Subcutaneous abdominal adipose tissue (tissue), 5 donors: ENCODE data around the gene MTCL1.
"Not testable (repeated sequence)": the region's sequence is repeated elsewhere in the genome, so short reads cannot be mapped to it uniquely, and the experiment has no call there.

Experiments
- H3K27ac ChIP-seq: one replicate; pipeline ENCODE4 v1.7.0; 2013; ENCODE audit warnings: low read depth, mild to moderate bottlenecking, inconsistent platforms, low read length, moderate library complexity
- H3K27me3 ChIP-seq, 5 donors: one replicate each; pipeline ENCODE4 v1.7.0; 2013; ENCODE audit warnings: low read length in 5 of 5, inconsistent platforms in 1 of 5; ENCODE audit not compliant: control insufficient read depth in 5 of 5, insufficient read depth in 4 of 5
- H3K36me3 ChIP-seq, 5 donors: one replicate each; pipeline ENCODE4 v1.7.0; 2013; ENCODE audit warnings: low read length in 5 of 5; ENCODE audit not compliant: control insufficient read depth in 5 of 5, insufficient read depth in 5 of 5
- H3K4me1 ChIP-seq, 5 donors: one replicate each; pipeline ENCODE4 v1.7.0; 2013; ENCODE audit warnings: low read length in 5 of 5, mild to moderate bottlenecking in 3 of 5, moderate library complexity in 1 of 5; ENCODE audit not compliant: control insufficient read depth in 5 of 5, insufficient read depth in 5 of 5
- H3K4me3 ChIP-seq, 5 donors: one replicate each; pipeline ENCODE4 v1.7.0; 2013; ENCODE audit warnings: low read length in 5 of 5, low read depth in 1 of 5
- H3K9ac ChIP-seq, 5 donors: one replicate each; pipeline ENCODE4 v1.7.0; 2013; ENCODE audit warnings: low read length in 5 of 5, mild to moderate bottlenecking in 4 of 5, moderate library complexity in 3 of 5
- H3K9me3 ChIP-seq, 5 donors: one replicate each; pipeline ENCODE4 v1.7.0; 2013; ENCODE audit warnings: low read length in 5 of 5; ENCODE audit not compliant: control insufficient read depth in 5 of 5
- donor health status: healthy.
- donor health status: healthy.
- donor health status: healthy.
- donor health status: healthy.
- donor health status: healthy.

MTCL1 gene

GRCh38 chr18:8751692-8752091 lies 46.3 kb downstream of the MTCL1 start:
- Histone ChIP-seq H3K4me1 (no peaks in the 10 kb centered on the region), H3K27ac (no peak overlapping the region), H3K36me3 (no peaks in the 10 kb centered on the region)

GRCh38 chr18:8752329-8752728 lies 47.0 kb downstream of the MTCL1 start:
- no peak overlapping the region for H3K27ac ChIP-seq
- H3K4me3 ChIP-seq = no peak overlapping the region
- no peaks in the 10 kb centered on the region for H3K4me1 ChIP-seq
- no peaks in the 10 kb centered on the region for H3K9me3 ChIP-seq
- no peaks in the 10 kb centered on the region for H3K36me3 ChIP-seq
- no peak overlapping the region for H3K9ac ChIP-seq
- peaks cover 0 to 1% (median 0%) of the 10 kb centered on the region in 5 donors for H3K27me3 ChIP-seq

More at GRCh38 chr18:8751692-8752091, 46.3 kb downstream of the MTCL1 start:
- Histone ChIP-seq H3K9ac (no peak overlapping the region), H3K4me3 (no peak overlapping the region), H3K27me3 (peaks cover 0 to 4% (median 0%) of the 10 kb centered on the region in 5 donors), H3K9me3 (no peaks in the 10 kb centered on the region)

GRCh38 chr18:8754995-8755960 lies 49.9 kb downstream of the MTCL1 start:
- H3K9ac ChIP-seq = no peak overlapping the region
- H3K4me1 ChIP-seq = no peaks in the 10 kb centered on the region
- H3K9me3 ChIP-seq = no peaks in the 10 kb centered on the region
- no peaks in the 10 kb centered on the region for H3K36me3 ChIP-seq
- H3K27me3 ChIP-seq = no peaks in the 10 kb centered on the region
- no peak overlapping the region for H3K4me3 ChIP-seq
- no peak overlapping the region for H3K27ac ChIP-seq

DNA sequence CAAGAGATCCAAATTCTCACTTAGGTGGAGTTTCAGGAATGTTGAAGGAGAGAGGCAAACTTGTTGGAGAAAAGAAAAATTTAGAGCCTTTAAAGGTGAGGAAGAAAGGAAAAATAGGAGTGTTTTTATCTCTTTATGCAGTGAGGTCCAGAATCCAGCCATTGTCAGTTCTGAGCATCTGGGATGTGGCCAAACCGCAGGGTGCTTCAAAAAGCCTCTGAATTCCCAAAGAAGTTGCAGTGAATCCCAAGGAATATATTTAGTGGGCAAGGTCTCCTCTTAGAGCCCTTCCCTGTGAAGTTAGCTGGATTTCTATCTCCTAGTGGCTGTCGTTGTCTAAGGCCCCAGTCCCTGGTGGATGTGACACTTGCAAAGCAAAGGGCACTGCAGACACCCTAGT lies 51.2 kb downstream of the MTCL1 start:
- H3K27ac ChIP-seq = no peak overlapping the region
- no peak overlapping the region for H3K4me3 ChIP-seq
- H3K4me1 ChIP-seq = no peaks in the 10 kb centered on the region

GRCh38 chr18:8757396-8757997 lies 52.1 kb downstream of the MTCL1 start:
- no peak overlapping the region for H3K27ac ChIP-seq
- no peaks in the 10 kb centered on the region for H3K27me3 ChIP-seq
- no peak overlapping the region for H3K4me3 ChIP-seq
- H3K9me3 ChIP-seq = no peaks in the 10 kb centered on the region
- no peaks in the 10 kb centered on the region for H3K4me1 ChIP-seq
- no peaks in the 10 kb centered on the region for H3K36me3 ChIP-seq
- no peak overlapping the region for H3K9ac ChIP-seq

More for the DNA sequence above, 51.2 kb downstream of the MTCL1 start:
- H3K9me3 ChIP-seq = no peaks in the 10 kb centered on the region
- H3K36me3 ChIP-seq = no peaks in the 10 kb centered on the region
- no peaks in the 10 kb centered on the region for H3K27me3 ChIP-seq
- no peak overlapping the region for H3K9ac ChIP-seq

- H3K9me3 ChIP-seq = no peaks in the 10 kb centered on the region
- no peak overlapping the region for H3K4me3 ChIP-seq
- no peaks in the 10 kb centered on the region for H3K36me3 ChIP-seq
- no peak overlapping the region for H3K9ac ChIP-seq
- H3K27ac ChIP-seq = no peak overlapping the region
- H3K27me3 ChIP-seq = no peaks in the 10 kb centered on the region
- H3K4me1 ChIP-seq = no peaks in the 10 kb centered on the region
Measured at GRCh38 chr18:8758466-8758865, 53.1 kb downstream of the MTCL1 start.

- Histone ChIP-seq H3K36me3 (no peaks in the 10 kb centered on the region), H3K27me3 (no peaks in the 10 kb centered on the region), H3K27ac (no peak overlapping the region), H3K9ac (no peak overlapping the region), H3K4me1 (no peaks in the 10 kb centered on the region), H3K9me3 (no peaks in the 10 kb centered on the region), H3K4me3 (no peak overlapping the region)
Measured at GRCh38 chr18:8760984-8761383, 55.6 kb downstream of the MTCL1 start.

- not testable (repeated sequence) for H3K4me1 ChIP-seq, H3K27me3 ChIP-seq, H3K4me3 ChIP-seq, H3K9me3 ChIP-seq, H3K9ac ChIP-seq, H3K27ac ChIP-seq, H3K36me3 ChIP-seq
Measured at GRCh38 chr18:8761535-8761934, 56.2 kb downstream of the MTCL1 start.

GRCh38 chr18:8762968-8763367 lies 57.6 kb downstream of the MTCL1 start:
- Histone ChIP-seq H3K27ac (no peak overlapping the region), H3K27me3 (no peaks in the 10 kb centered on the region), H3K9me3 (no peaks in the 10 kb centered on the region), H3K4me1 (no peaks in the 10 kb centered on the region), H3K36me3 (no peaks in the 10 kb centered on the region), H3K9ac (no peak overlapping the region), H3K4me3 (no peak overlapping the region)

DNA sequence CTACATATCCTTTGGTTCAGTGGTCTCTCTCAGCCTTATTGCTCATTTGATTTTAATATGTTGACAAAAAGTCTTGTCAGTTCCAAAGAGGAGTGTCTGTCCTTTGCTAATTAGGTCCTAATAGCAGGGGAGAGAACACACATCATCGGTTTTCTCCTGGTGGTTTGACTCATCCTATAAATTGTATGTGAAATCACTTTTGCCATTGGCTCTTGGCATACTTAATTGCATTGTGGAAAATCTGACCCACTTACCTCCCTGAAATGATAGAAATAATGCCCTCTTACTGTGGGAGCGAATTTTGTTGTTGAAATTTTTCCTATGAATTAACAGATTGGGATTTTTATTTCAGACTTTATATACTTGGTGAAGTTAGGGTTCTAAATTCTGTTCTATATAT lies 58.3 kb downstream of the MTCL1 start:
- Histone ChIP-seq H3K4me1 (no peaks in the 10 kb centered on the region), H3K27me3 (no peaks in the 10 kb centered on the region), H3K27ac (no peak overlapping the region), H3K9me3 (no peaks in the 10 kb centered on the region), H3K4me3 (no peak overlapping the region), H3K9ac (no peak overlapping the region), H3K36me3 (no peaks in the 10 kb centered on the region)
